Measurements from ENCODE around the gene PPP1R27. TPM values are rescaled to one million over a fixed set of nuclear protein-coding genes. Genes with fewer than 3 reads are reported as not detected.

PPP1R27 gene
- polyA plus RNA-seq, 1 donor (not counting 4 experiments of a cell fraction or from before 2014, with no cell fraction given), result 0.12 TPM

DNA sequence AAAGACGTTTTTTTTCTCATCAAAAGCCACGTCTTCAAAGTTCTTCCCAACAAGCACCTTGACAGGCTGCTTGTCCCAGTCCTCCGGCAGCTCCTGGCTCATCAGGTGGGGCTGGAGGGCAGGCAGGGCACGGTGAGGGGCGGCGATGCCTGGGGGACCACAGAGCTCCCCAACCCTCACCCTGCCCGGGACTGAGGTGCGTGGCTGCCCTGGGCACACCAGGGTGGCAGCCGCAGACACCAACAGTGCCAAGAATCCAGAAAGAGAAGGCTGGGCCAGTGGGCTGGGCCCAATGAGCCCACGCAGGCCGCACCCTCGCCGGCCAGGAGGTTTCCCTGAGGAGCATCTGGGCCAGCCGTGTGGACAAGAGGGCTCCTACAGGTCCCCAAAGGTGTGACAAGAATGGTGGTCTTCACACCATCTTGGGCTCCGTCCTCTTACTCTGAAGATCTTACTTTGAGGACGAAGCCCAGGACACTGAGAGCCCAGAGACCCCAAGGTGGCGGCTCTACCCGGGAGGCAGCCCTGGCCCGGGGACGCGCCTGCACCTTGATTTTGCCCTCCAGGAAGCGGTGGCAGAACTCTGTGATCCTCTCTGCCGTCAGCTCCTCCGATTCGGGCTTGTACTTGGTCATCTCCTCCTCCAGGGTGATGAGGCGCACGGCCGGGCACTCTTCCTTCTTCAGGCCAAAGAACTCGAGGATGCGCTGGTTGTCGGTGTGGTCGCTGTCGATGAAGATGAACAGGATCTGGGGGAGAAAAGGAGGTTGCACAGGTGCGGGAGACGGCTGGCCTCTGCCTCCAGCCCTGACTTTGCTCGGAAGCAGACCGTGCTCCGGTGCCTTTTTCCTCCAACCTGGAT lies 11.3 kb upstream of the PPP1R27 start:
- H3K4me2 ChIP-seq (ENCODE audit: control insufficient read depth, extremely low read depth, insufficient read depth, low read depth, low read length), result no peak overlapping the region
- no peaks in the 10 kb centered on the region for H3K9me1 ChIP-seq (ENCODE audit: control insufficient read depth, extremely low read depth, insufficient read depth, low read length)
- no peak overlapping the region for H2AFZ ChIP-seq (ENCODE audit: control insufficient read depth, low read length)
- H3K79me2 ChIP-seq (ENCODE audit: control insufficient read depth, insufficient read depth, low read length), result no peaks in the 10 kb centered on the region
- TF ChIP-seq, protein P1, sequence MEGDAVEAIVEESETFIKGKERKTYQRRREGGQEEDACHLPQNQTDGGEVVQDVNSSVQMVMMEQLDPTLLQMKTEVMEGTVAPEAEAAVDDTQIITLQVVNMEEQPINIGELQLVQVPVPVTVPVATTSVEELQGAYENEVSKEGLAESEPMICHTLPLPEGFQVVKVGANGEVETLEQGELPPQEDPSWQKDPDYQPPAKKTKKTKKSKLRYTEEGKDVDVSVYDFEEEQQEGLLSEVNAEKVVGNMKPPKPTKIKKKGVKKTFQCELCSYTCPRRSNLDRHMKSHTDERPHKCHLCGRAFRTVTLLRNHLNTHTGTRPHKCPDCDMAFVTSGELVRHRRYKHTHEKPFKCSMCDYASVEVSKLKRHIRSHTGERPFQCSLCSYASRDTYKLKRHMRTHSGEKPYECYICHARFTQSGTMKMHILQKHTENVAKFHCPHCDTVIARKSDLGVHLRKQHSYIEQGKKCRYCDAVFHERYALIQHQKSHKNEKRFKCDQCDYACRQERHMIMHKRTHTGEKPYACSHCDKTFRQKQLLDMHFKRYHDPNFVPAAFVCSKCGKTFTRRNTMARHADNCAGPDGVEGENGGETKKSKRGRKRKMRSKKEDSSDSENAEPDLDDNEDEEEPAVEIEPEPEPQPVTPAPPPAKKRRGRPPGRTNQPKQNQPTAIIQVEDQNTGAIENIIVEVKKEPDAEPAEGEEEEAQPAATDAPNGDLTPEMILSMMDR (optimal IDR thresholded peaks at IDR 0.05 in 1 of 3, IDR thresholded peaks at IDR 0.05 in 1 of 3, conservative IDR thresholded peaks at IDR 0.05 in 1 of 3; ENCODE audit: extremely low read depth in 1 of 3, insufficient read depth in 2 of 3, low read length in 3 of 3), result no peak
- TF ChIP-seq EZH2 (IDR thresholded peaks at IDR 0.05; ENCODE audit: low read length), result no peak
- no peak for DNase-seq (ENCODE audit: low read depth, low spot score)
- peaks cover 38 to 58% of the 10 kb centered on the region in 2 experiments for H3K36me3 ChIP-seq (ENCODE audit: control insufficient read depth in 2 of 2, extremely low read depth in 1 of 2, insufficient read depth in 2 of 2, low read length in 2 of 2)
- peaks cover 2% of the 10 kb centered on the region for H4K20me1 ChIP-seq (ENCODE audit: control insufficient read depth, extremely low read depth, insufficient read depth, low read length)
- H3K9me3 ChIP-seq (ENCODE audit: control insufficient read depth, low read depth, low read length), result no peaks in the 10 kb centered on the region
- peaks cover 27% of the 10 kb centered on the region for H3K4me1 ChIP-seq (ENCODE audit: control insufficient read depth, extremely low read depth, insufficient read depth, low read length)
- dilution Hi-C loops (cut with MboI; ENCODE audit: extremely low pct_ligation_motif_present, low sequenced_read_pairs), result no loop called here
- no peak overlapping the region for H3K4me3 ChIP-seq (ENCODE audit: control insufficient read depth in 2 of 3, extremely low read depth in 1 of 3, insufficient read depth in 2 of 3, low read depth in 1 of 3, low read length in 3 of 3)
- no peaks in the 10 kb centered on the region for H3K27me3 ChIP-seq (ENCODE audit: control insufficient read depth, extremely low read depth, insufficient read depth, low read length)
- H3K27ac ChIP-seq (ENCODE audit: control insufficient read depth, insufficient read depth, low read length), result no peak overlapping the region
- FAIRE-seq, result no peak
- no peak overlapping the region for H3K9ac ChIP-seq (ENCODE audit: control insufficient read depth, extremely low read depth, insufficient read depth, low read length)

DNA sequence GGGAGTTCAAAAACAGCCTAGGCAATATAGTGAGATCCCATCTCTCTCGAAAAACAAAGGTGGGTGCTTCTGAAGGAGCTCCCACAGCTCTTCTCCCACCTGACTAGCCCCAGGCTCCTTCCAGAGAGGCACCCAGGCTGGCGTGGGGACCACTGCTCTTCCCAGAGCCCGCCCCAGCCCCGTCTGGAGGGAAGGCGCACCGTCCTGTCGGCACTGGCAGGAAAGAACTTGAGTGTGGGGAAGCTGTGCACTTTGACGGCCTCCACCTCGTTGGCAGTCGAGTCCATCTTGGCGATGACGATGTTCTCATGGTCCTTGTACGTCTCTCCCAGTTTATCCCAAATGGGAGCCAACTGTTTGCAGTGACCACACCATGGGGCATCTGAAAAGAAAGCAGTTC lies 10.5 kb upstream of the PPP1R27 start:
- Histone ChIP-seq H3K9me1 (ENCODE audit: control insufficient read depth, extremely low read depth, insufficient read depth, low read length) (no peaks in the 10 kb centered on the region), H3K4me1 (ENCODE audit: control insufficient read depth, extremely low read depth, insufficient read depth, low read length) (peaks cover 35% of the 10 kb centered on the region), H3K4me3 (ENCODE audit: control insufficient read depth in 2 of 3, extremely low read depth in 1 of 3, insufficient read depth in 2 of 3, low read depth in 1 of 3, low read length in 3 of 3) (no peak overlapping the region), H3K9ac (ENCODE audit: control insufficient read depth, extremely low read depth, insufficient read depth, low read length) (no peak overlapping the region), H2AFZ (ENCODE audit: control insufficient read depth, low read length) (no peak overlapping the region), H3K36me3 (ENCODE audit: control insufficient read depth in 2 of 2, extremely low read depth in 1 of 2, insufficient read depth in 2 of 2, low read length in 2 of 2) (peaks cover 38 to 58% of the 10 kb centered on the region in 2 experiments), H3K27ac (ENCODE audit: control insufficient read depth, insufficient read depth, low read length) (no peak overlapping the region), H3K4me2 (ENCODE audit: control insufficient read depth, extremely low read depth, insufficient read depth, low read depth, low read length) (no peak overlapping the region), H3K9me3 (ENCODE audit: control insufficient read depth, low read depth, low read length) (no peaks in the 10 kb centered on the region), H3K27me3 (ENCODE audit: control insufficient read depth, extremely low read depth, insufficient read depth, low read length) (no peaks in the 10 kb centered on the region), H4K20me1 (ENCODE audit: control insufficient read depth, extremely low read depth, insufficient read depth, low read length) (peaks cover 2% of the 10 kb centered on the region), H3K79me2 (ENCODE audit: control insufficient read depth, insufficient read depth, low read length) (no peaks in the 10 kb centered on the region)
- no peak for DNase-seq (ENCODE audit: low read depth, low spot score)
- FAIRE-seq, result no peak
- dilution Hi-C loops (cut with MboI; ENCODE audit: extremely low pct_ligation_motif_present, low sequenced_read_pairs), result no loop called here
- no peak for TF ChIP-seq EZH2 (IDR thresholded peaks at IDR 0.05; ENCODE audit: low read length)
- TF ChIP-seq, protein P1 (optimal IDR thresholded peaks at IDR 0.05 in 1 of 3, IDR thresholded peaks at IDR 0.05 in 1 of 3, conservative IDR thresholded peaks at IDR 0.05 in 1 of 3; ENCODE audit: extremely low read depth in 1 of 3, insufficient read depth in 2 of 3, low read length in 3 of 3), result no peak

Data from keratinocyte (primary cell).